GM12801 (cell line): ENCODE results near the gene GZMA.

Experiments
- TF ChIP-seq, protein P1 (sequence below): IDR thresholded peaks from one replicate; pipeline ENCODE4 v1.5.1; 2011; ENCODE audit warnings: control low read depth; ENCODE audit not compliant: insufficient read length; ENCODE audit errors: extremely low read depth

The GZMA gene

DNA sequence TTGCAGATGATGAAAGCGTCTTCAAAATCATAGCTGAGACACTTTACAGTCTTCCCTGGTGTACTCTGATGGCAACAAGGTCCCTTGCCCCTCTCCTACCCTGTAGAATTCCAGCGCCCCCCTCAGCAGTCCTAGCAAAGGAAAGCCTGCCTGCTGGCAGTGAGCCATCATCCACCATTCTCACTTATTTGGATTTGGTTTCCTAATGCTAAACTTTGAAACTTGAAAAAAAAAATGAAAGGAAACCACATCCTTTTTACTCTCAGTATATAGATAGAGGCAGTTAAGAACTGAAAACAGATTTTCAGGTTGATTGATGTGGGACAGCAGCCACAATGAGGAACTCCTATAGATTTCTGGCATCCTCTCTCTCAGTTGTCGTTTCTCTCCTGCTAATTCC, at the start of gene GZMA:
TSS of gene GZMA (plus strand) at position 299 of the 400 bp plus-strand sequence. CDS start at position 336, 37 bp downstream.
- TF ChIP-seq, protein P1, sequence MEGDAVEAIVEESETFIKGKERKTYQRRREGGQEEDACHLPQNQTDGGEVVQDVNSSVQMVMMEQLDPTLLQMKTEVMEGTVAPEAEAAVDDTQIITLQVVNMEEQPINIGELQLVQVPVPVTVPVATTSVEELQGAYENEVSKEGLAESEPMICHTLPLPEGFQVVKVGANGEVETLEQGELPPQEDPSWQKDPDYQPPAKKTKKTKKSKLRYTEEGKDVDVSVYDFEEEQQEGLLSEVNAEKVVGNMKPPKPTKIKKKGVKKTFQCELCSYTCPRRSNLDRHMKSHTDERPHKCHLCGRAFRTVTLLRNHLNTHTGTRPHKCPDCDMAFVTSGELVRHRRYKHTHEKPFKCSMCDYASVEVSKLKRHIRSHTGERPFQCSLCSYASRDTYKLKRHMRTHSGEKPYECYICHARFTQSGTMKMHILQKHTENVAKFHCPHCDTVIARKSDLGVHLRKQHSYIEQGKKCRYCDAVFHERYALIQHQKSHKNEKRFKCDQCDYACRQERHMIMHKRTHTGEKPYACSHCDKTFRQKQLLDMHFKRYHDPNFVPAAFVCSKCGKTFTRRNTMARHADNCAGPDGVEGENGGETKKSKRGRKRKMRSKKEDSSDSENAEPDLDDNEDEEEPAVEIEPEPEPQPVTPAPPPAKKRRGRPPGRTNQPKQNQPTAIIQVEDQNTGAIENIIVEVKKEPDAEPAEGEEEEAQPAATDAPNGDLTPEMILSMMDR: no peak

DNA sequence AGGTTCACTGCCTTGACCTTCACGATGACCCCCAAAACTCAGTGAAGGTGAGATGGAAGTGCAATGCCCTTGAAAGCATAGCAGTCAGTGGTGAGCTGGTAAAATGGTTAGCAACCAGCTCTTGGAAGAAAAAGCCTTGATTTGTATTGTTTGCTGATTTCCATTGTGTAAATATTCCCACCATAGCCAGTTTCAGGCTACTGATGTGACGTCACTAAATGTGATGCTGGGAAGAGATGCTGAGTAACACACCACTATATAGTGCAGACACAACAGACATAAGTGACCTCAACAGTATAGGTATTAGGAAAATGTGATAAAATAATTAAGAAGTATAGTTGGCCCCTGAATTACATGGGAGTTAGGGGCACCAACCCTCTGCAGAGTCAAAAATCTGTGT, 47.3 kb upstream of the GZMA start:
- TF ChIP-seq, protein P1: no peak

DNA sequence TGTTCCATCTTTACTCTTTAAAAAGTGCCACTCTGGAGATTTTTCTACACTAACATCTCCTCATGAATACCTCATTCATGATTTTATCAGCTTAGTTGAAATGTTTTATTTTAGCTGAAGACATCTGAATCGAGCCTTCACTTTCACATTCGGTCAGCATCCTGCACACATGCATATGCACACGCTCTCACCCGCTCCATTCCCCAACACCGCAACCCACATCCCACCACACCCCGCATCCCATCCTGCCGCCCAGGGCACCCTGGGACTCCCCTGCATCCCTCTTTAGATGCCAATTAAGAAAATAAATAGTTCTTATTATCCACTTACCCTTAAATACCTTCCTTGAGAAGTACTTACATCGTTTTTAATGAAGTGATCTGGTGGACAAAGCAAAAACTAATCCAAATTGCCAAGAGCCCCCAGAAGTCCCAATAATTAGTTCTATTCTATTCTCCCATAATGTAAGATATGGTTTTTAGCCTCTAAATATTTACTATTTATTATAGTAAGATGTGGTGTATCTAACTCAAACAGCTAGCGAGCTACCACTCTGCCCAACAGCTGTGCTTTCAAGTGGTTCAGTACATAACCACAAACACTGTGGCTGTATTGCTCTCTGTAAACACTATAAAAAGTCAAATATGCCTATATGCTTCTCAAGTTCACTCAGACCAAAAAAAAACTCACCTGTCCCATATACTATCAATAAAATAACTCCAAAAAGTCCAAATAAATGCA, 40.2 kb upstream of the GZMA start:
- TF ChIP-seq, protein P1: no peak

DNA sequence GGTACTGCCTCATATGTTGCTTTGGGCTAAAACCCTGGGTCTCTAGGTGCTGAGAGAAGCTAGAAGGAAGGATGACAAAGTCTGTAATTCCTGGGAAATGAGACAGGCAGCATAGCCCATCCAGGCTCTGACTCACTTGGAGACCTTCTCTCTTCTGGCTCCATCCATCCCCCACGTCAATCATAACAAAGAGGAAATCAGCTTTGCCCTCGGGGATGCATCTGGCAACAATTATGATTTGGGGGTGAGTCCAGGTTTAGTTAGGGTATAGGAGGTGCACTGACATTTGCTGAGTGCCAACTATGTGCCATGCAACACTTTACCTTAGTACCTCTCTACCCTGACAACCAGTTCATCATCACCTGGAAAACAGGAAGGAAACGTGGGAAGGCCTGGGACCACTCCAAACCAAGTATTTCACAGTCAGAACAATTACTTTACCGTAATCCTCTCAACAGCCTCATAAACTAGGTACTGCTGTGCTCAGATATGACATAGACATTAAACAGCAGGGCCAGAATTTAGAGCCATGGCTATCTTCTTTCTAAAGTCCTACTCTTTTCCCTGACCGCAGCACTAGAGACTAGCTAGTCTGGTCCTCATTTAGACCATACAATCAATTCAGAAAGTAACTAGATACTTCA, 39.1 kb upstream of the GZMA start:
- TF ChIP-seq, protein P1: no peak

DNA sequence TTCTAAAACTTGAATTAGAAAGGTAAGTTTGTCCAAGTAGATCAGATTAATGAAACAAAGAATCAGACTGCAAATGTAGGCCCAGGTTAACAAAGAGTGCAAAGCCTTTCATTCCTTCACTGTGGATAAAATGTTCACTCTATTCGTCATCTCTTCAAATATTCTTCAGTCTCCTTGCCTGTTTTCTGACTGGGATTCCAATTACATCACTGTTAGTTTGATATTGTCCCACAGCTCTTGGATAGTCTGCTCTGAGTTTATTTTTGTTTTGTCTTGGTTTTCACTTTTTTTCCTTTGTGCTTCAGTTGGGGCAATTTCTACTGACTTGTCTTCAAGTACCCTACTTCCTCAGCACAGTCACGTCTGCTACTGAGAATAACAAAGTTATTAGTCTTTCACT, 38.5 kb upstream of the GZMA start:
- TF ChIP-seq, protein P1: no peak

DNA sequence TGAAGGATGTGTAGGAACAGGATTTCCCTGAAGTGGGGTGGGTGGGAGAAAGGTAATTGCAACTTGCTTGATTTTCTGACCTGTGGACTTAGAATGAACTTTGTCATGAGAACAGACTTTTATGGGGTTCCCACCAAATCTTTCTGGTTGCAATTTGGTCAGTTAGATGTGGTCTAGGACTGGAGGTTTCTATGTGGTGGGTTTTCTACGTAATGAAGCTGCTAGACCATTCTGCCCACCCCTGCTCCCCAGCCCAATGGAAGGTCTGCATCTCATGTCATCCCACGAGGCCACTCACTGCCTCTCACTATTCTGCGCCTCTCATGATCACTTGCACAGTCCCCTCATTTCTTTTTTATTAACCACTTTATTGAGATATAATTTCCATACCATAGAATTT, 37.9 kb upstream of the GZMA start:
- TF ChIP-seq, protein P1: no peak

DNA sequence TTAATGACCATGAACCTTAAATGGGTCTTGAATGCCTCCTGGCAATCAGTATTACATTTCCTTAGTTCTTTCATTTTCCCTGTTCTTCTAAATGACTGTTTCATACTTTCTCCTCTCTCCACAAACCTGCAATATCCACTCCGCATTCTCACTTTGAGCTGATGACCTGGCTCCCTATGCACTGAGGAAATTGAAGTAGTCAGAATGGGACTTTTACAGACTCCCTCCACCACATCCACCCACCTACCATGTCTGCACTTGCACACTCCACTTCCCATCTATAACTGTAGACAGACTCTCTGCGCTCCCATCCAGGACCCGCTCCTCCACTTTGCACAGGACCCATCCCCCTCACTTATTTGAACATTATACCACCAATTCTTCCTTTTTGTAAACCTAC, 36.2 kb upstream of the GZMA start:
- TF ChIP-seq, protein P1: no peak
